22Rv1 (cell line): ENCODE data around the gene DOCK11.

ENCODE experiments used
- H3K27ac ChIP-seq: fragments of 450-650 bp; 2 replicates; pipeline ENCODE4 v1.5.1; 2017
- CTCF ChIP-seq: fragments of 450-650 bp; IDR thresholded peaks from 2 replicates; pipeline ENCODE4 v1.5.1; 2017; ENCODE audit warnings: mild to moderate bottlenecking
- ZFX ChIP-seq: fragments of 450-650 bp; IDR thresholded peaks from 2 replicates; pipeline ENCODE4 v1.6.1; 2017; ENCODE audit warnings: antibody characterized with exemption, borderline replicate concordance

Gene DOCK11

GRCh38 chrX:118564498-118564897, 68.9 kb downstream of the DOCK11 start:
- TF ChIP-seq ZFX, result no peak
- TF ChIP-seq CTCF, result no peak
- no peak overlapping the region for H3K27ac ChIP-seq

- H3K27ac ChIP-seq, result no peak overlapping the region
- no peak for TF ChIP-seq ZFX
- TF ChIP-seq CTCF, result no peak
Measured at GRCh38 chrX:118565853-118566252, 70.2 kb downstream of the DOCK11 start.

- no peak for TF ChIP-seq CTCF
- no peak for TF ChIP-seq ZFX
- no peak overlapping the region for H3K27ac ChIP-seq
Measured at GRCh38 chrX:118566359-118566758, 70.7 kb downstream of the DOCK11 start.

- H3K27ac ChIP-seq, result no peak overlapping the region
- TF ChIP-seq ZFX, result no peak
- TF ChIP-seq CTCF, result no peak
Measured at GRCh38 chrX:118569676-118570075, 74.1 kb downstream of the DOCK11 start.

- TF ChIP-seq CTCF (no peak), ZFX (no peak)
- no peak overlapping the region for H3K27ac ChIP-seq
Measured at GRCh38 chrX:118570209-118570608, 74.6 kb downstream of the DOCK11 start.

GRCh38 chrX:118571836-118572235, 76.2 kb downstream of the DOCK11 start:
- TF ChIP-seq CTCF, result no peak
- no peak for TF ChIP-seq ZFX
- no peak overlapping the region for H3K27ac ChIP-seq

GRCh38 chrX:118574666-118575065, 79.1 kb downstream of the DOCK11 start:
- H3K27ac ChIP-seq, result no peak overlapping the region
- no peak for TF ChIP-seq ZFX
- no peak for TF ChIP-seq CTCF
